Left renal cortex interstitium (tissue), 4 donors: Measurements from ENCODE around the gene DOLPP1. TPM values are rescaled to one million over a fixed set of nuclear protein-coding genes. Genes with fewer than 3 reads are reported as not detected.
A peak's percentile ranks its signal among the peaks of the same experiment; 100 is the strongest.

ENCODE experiments used
- DNase-seq, 4 donors: peaks; one replicate each; pipeline ENCODE4 v3.0.0-alpha.2; 2013; ENCODE audit warnings: low read depth in 4 of 4, low spot score in 2 of 4, missing footprints in 1 of 4
- polyA plus RNA-seq, 4 donors: library from polyadenylated mRNA; unstranded; fragments of 120-200 nt; gene quantifications; one replicate each; pipeline ENCODE4 v1.2.1, GENCODE V29; 2013; ENCODE audit not compliant: insufficient read length in 4 of 4

The DOLPP1 gene
- polyA plus RNA-seq, 4 donors = 19.1 to 25.4 (median 21.9) TPM

DNA sequence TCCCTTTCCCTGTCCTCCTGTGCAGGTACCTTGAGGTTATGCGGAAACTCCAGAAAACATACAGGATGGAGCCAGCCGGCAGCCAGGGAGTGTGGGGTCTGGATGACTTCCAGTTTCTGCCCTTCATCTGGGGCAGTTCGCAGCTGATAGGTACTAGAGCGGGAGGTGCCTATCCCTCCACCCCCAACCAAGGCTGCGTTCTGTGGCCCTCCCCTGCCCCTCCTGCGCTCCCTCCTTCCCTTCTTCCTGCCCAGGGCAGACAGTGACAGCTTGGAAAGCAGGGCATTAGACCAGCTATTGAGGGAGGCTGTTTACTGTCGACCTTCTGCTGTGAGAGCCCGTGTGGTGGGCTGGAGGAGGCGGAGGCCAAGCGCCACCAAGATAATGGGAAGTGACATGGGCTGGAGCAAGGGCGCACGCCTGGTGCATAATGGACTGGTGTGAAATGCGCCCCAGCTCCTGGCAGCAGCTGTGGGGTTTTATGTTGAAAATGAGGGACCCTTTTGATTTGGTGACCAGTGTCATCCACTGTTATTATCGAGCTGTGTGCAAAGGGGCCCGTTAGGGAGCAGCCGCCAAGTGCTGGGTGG, 55.6 kb downstream of the DOLPP1 start:
- DNase-seq = no peak

DNA sequence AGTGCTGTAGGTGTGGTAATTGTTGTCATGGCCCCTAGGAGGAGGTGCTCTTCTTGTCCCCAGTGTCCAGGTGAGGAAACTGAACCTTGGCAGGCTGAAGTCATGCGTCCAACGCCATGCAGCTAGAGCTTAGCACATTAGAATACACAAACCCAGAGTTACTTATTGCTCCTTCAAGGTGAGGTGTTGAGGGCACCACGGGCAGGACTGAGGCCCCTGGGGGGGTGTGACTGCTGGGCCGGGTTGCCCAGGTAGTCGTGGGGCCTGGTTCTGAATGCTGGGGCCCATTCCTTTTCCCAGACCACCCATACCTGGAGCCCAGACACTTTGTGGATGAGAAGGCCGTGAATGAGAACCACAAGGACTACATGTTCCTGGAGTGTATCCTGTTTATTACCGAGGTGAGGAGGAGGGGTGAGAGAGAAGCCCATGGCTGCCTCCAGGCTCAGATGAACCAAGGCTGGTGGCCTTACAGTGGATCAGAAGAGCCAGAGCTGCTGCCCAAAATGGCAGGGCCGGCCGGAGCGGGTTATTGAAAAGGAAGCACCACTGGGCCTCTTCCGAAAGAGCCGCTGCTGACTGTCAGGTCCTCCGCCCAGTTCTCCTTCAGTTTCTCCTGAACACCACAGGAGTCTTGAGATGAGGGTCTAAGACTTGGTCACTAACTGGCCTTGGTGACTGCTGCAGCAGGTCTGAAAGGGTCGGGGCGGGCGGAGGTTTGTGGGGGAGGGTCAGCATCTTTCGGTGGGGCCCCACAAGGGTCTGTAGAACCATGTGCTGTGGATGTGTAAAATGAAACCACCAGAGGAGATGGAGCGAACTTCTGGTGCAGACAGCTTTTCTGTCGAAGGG, 56.6 kb downstream of the DOLPP1 start:
- DNase-seq = no peak

DNA sequence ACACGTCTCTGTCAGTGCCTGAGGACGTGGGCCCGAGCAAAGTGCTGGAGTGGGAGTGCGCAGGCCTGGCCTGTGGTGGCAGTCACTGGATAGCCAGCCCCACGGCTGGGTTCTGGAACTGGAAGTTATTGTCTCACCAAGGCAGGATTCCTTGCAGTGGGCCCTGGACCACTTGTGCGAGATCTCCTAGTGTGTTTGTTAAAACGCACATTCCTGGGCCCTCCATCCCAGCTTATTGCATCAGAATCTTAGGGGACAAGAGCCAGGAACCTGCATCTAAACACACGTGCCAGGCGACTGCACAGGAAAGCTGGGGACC, 57.2 kb downstream of the DOLPP1 start:
- DNase-seq = no peak

DNA sequence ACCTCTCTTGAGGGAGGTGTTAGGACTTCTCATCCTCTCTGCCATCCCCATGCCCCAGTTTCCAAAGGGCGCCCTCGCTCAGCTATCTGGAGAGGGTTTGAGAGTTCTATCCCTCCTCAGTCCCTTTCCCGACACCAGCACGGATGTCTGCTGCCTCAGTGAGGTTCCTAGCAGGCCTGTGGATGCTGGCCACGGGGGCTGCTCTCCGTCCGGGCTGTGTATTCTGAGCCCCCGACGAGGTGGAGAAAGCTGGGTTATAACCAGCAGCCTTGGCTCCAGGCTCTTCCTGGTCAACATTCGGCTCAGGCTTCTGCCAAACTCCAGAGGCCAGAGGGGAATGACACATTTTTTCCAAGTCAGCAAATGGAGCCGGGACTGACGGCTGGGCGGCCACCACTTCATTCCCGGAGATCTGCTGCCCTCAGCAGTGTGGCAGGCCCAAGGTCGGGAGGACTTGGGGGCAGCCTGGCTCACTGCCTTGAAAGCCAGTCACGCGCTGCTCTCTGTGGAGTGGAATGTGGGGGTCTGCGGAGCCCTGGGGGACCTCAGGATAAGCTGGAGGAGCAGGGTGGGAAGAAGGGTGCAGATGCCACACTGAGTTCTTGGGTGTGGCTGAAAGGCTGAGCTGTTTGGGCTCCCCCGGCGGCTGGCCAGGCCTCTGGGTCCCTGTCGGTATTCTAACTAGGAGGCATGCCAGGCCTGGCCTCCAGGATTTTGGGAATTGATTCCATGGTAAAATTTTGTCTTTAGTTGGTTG, 57.7 kb downstream of the DOLPP1 start:
- no peak for DNase-seq

DNA sequence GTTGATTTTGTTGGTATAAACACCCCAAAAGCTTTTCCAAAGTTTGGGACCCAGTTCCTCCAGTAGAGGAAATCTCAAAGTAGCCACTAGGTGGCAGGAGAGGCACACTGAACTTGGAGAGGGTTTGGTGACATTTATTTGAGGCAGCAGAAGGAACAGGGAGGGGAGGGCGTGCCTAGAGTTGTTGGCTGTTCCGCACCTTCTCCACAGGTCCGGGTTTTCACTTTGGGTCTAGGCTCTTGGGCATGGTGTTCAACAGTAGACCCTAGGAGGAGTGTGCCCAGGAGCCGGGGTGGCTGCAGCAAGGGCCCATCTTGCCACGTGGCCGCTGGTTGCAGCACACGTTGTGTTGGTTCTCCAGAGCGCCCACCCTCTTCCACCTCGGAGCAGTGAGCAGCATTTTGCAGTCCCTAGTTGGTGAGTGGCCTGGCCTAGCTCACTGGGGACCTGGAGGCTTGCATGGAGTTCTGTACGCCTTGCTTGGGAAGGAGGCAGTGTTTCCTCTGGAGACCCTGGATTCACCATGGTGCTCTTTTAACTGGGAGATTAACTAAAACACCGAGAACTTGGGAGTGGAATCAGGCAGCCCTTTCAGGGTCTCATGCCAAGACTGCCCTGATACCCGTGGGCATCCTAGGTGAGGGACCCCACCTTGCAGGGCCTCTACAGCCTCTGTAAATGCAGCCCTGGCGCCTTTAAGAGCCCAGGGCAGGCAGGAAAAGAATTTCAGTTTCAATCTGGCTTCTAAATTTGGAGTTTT, 58.5 kb downstream of the DOLPP1 start:
- peak; percentile 76 to 92 (median 84) for DNase-seq

GRCh38 chr9:129139993-129140396, 59.1 kb downstream of the DOLPP1 start:
- DNase-seq = peak in 3 of 4 donors; percentile 92 to 97 (median 96)

Other genes with a start within 250 kb of the DOLPP1 start
- gene KYAT1, start 199.2 kb upstream of the DOLPP1 start, polyA plus RNA-seq = 10 to 100 TPM; 17.0 to 31.0 (median 25.5) TPM
- 10 to 100 TPM; 26.8 to 34.8 (median 30.8) TPM for gene LRRC8A, start 199.0 kb upstream of the DOLPP1 start, polyA plus RNA-seq
- gene PHYHD1, start 160.1 kb upstream of the DOLPP1 start, polyA plus RNA-seq = 10 to 100 TPM; 55.6 to 69.5 (median 62.4) TPM
- gene DOLK, start 133.5 kb upstream of the DOLPP1 start, polyA plus RNA-seq = 10 to 100 TPM; 14.4 to 20.0 (median 16.8) TPM
- gene NUP188, start 133.4 kb upstream of the DOLPP1 start, polyA plus RNA-seq = 10 to 100 TPM; 35.2 to 60.5 (median 47.4) TPM
- gene SH3GLB2, start 52.8 kb upstream of the DOLPP1 start, polyA plus RNA-seq = 100 to 1,000 TPM; 102 to 194 (median 137) TPM
- gene MIGA2, start 44.5 kb upstream of the DOLPP1 start, polyA plus RNA-seq = 10 to 100 TPM; 14.7 to 32.1 (median 24.2) TPM
- gene CRAT, start 29.7 kb downstream of the DOLPP1 start, polyA plus RNA-seq = 10 to 100 TPM; 37.4 to 48.2 (median 43.3) TPM
- gene PTPA, start 30.3 kb downstream of the DOLPP1 start, polyA plus RNA-seq = 100 to 1,000 TPM; 112 to 138 (median 123) TPM
- 10 to 100 TPM in 3 of 4 donors, 1 to 10 TPM in 1; 9.7 to 20.7 (median 13.6) TPM for gene IER5L, start 97.2 kb downstream of the DOLPP1 start, polyA plus RNA-seq